HG02798 (cell line): ENCODE results near the gene STAT3.
A peak's percentile ranks its signal among the peaks of the same experiment; 100 is the strongest.

Source experiments
- ATAC-seq: cut with Tn5 transposase; IDR thresholded peaks from one replicate; pipeline ENCODE4 v1.9.1; 2021; ENCODE audit warnings: mild to moderate bottlenecking; ENCODE audit not compliant: unreplicated experiment, poor library complexity

Gene STAT3

GRCh38 chr17:42285346-42286050, 102.7 kb downstream of the STAT3 start:
- ATAC-seq: no peak

- no peak for ATAC-seq
These were observed 103.7 kb downstream of the STAT3 start for GRCh38 chr17:42284566-42284965.

- no peak for ATAC-seq
These were observed 104.2 kb downstream of the STAT3 start for GRCh38 chr17:42284024-42284369.

- no peak for ATAC-seq
These were observed 104.8 kb downstream of the STAT3 start for GRCh38 chr17:42283241-42284023.

- no peak for ATAC-seq
These were observed 105.7 kb downstream of the STAT3 start for GRCh38 chr17:42282478-42283080.

- ATAC-seq: no peak
These were observed 106.6 kb downstream of the STAT3 start for GRCh38 chr17:42281571-42282096.

- no peak for ATAC-seq
These were observed 108.2 kb downstream of the STAT3 start for GRCh38 chr17:42279776-42280630.

- no peak for ATAC-seq
These were observed 110.9 kb downstream of the STAT3 start for GRCh38 chr17:42277342-42277712.

- ATAC-seq: no peak
These were observed 111.5 kb downstream of the STAT3 start for GRCh38 chr17:42276609-42277341.

- peak; percentile 74 for ATAC-seq
These were observed 112.0 kb downstream of the STAT3 start, which contains the start of gene STAT5B for GRCh38 chr17:42276359-42276608. Gene STAT5B (minus strand): TSS chr17:42276391. CDS start chr17:42232127, 44,264 bp downstream.

- ATAC-seq: peak; percentile 57
These were observed 112.5 kb downstream of the STAT3 start for GRCh38 chr17:42275527-42276358.

- ATAC-seq: no peak
These were observed 113.3 kb downstream of the STAT3 start for GRCh38 chr17:42274812-42275526.

- ATAC-seq: no peak
These were observed 114.0 kb downstream of the STAT3 start for GRCh38 chr17:42274253-42274542.

- no peak for ATAC-seq
These were observed 114.6 kb downstream of the STAT3 start for GRCh38 chr17:42273474-42274252.

- no peak for ATAC-seq
These were observed 115.9 kb downstream of the STAT3 start for GRCh38 chr17:42272162-42272907.

GRCh38 chr17:42271779-42272035, 116.5 kb downstream of the STAT3 start:
- no peak for ATAC-seq

GRCh38 chr17:42271006-42271778, 117.0 kb downstream of the STAT3 start:
- no peak for ATAC-seq
